T-helper 2 cell treated with Interferon-gamma antibody and Interleukin-4, amounts not matched to agents 100 ng/mL and 5 ng/mL, for 36 hours (primary cell): ENCODE data around the gene TUBD1. TPM values are rescaled to one million over a fixed set of nuclear protein-coding genes. Genes with fewer than 3 reads are reported as not detected.
"Not testable (repeated sequence)": the region's sequence is repeated elsewhere in the genome, so short reads cannot be mapped to it uniquely, and the experiment has no call there.

Experiments used
- intact Hi-C: fragments of 100-400 bp; cut with micrococcal nuclease; formaldehyde crosslinking; loops from one replicate; pipeline ENCODE4 v1.15.1; 2023
- total RNA-seq: library from RNA; stranded (reverse); gene quantifications from 2 replicates; pipeline ENCODE4 v1.2.3, GENCODE V29; 2022

The TUBD1 gene
- total RNA-seq: 11.4 and 12.1 TPM in 2 replicates

- intact Hi-C loops: loop anchor here (2.0 to 10.0 kb wide), 4 partner anchors 54 to 186 kb away; partner anchors contain the start of genes PTRH2, RNFT1 and VMP1
These were observed at the start of gene TUBD1, which contains the start of gene RPS6KB1 for GRCh38 chr17:59892924-59893675. Gene TUBD1, minus strand, starts transcription at chr17:59892943. Its CDS starts 1,941 bp downstream, at chr17:59891002. Gene RPS6KB1, plus strand, starts transcription at chr17:59893121. Its CDS starts 64 bp downstream, at chr17:59893185.

GRCh38 chr17:59941131-59941530, 48.4 kb upstream of the TUBD1 start:
- intact Hi-C loops: no loop called here

GRCh38 chr17:59940697-59941096, 48.0 kb upstream of the TUBD1 start:
- intact Hi-C loops: not testable (repeated sequence)

- intact Hi-C loops: not testable (repeated sequence)
These were observed 40.6 kb upstream of the TUBD1 start for GRCh38 chr17:59933317-59933716.

GRCh38 chr17:59930768-59931167, 38.0 kb upstream of the TUBD1 start:
- intact Hi-C loops: not testable (repeated sequence)

- intact Hi-C loops: not testable (repeated sequence)
These were observed 37.4 kb upstream of the TUBD1 start for GRCh38 chr17:59930121-59930520.

GRCh38 chr17:59920637-59921036, 27.9 kb upstream of the TUBD1 start:
- intact Hi-C loops: not testable (repeated sequence)

GRCh38 chr17:59916446-59916845, 23.7 kb upstream of the TUBD1 start:
- intact Hi-C loops: no loop called here

- intact Hi-C loops: loop anchor here (5.0 kb wide), 1 partner anchor 123 kb away; no protein-coding TSS in a partner anchor
These were observed 21.6 kb upstream of the TUBD1 start for GRCh38 chr17:59914274-59914854.

GRCh38 chr17:59907467-59907866, 14.7 kb upstream of the TUBD1 start:
- intact Hi-C loops: no loop called here

GRCh38 chr17:59903455-59903854, 10.7 kb upstream of the TUBD1 start:
- intact Hi-C loops: no loop called here

- intact Hi-C loops: no loop called here
These were observed 8.9 kb upstream of the TUBD1 start for GRCh38 chr17:59901604-59902003.

- intact Hi-C loops: loop anchor here (10.0 kb wide), 1 partner anchor 66 kb away; the partner anchor contains the start of gene RNFT1
These were observed 6.4 kb upstream of the TUBD1 start for GRCh38 chr17:59899099-59899498.

GRCh38 chr17:59897090-59897489, 4.3 kb upstream of the TUBD1 start:
- intact Hi-C loops: loop anchor here (10.0 kb wide), 1 partner anchor 68 kb away; the partner anchor contains the start of gene RNFT1

- intact Hi-C loops: loop anchor here (2.0 to 10.0 kb wide), 4 partner anchors 55 to 187 kb away; partner anchors contain the start of genes PTRH2, RNFT1 and VMP1
These were observed 945 bp upstream of the TUBD1 start for GRCh38 chr17:59893676-59894100.

- intact Hi-C loops: loop anchor here (2.0 to 10.0 kb wide), 4 partner anchors 54 to 186 kb away; partner anchors contain the start of genes PTRH2, RNFT1 and VMP1
These were observed 356 bp downstream of the TUBD1 start for GRCh38 chr17:59892251-59892923.

GRCh38 chr17:59890720-59891119, 2.0 kb downstream of the TUBD1 start:
- intact Hi-C loops: loop anchor here (5.0 to 10.0 kb wide), 2 partner anchors 74 to 147 kb away; partner anchors contain the start of gene RNFT1

GRCh38 chr17:59888145-59888750, 4.5 kb downstream of the TUBD1 start:
- intact Hi-C loops: no loop called here

GRCh38 chr17:59884861-59885260, 7.9 kb downstream of the TUBD1 start:
- intact Hi-C loops: no loop called here

- intact Hi-C loops: no loop called here
These were observed 14.1 kb downstream of the TUBD1 start for GRCh38 chr17:59878624-59879023.

GRCh38 chr17:59877965-59878364, 14.8 kb downstream of the TUBD1 start:
- intact Hi-C loops: no loop called here
